Measurements from ENCODE around the gene COL28A1.
A peak's percentile ranks its signal among the peaks of the same experiment; 100 is the strongest.
"Not testable (repeated sequence)": the region's sequence is repeated elsewhere in the genome, so short reads cannot be mapped to it uniquely, and the experiment has no call there.

The COL28A1 gene

DNA sequence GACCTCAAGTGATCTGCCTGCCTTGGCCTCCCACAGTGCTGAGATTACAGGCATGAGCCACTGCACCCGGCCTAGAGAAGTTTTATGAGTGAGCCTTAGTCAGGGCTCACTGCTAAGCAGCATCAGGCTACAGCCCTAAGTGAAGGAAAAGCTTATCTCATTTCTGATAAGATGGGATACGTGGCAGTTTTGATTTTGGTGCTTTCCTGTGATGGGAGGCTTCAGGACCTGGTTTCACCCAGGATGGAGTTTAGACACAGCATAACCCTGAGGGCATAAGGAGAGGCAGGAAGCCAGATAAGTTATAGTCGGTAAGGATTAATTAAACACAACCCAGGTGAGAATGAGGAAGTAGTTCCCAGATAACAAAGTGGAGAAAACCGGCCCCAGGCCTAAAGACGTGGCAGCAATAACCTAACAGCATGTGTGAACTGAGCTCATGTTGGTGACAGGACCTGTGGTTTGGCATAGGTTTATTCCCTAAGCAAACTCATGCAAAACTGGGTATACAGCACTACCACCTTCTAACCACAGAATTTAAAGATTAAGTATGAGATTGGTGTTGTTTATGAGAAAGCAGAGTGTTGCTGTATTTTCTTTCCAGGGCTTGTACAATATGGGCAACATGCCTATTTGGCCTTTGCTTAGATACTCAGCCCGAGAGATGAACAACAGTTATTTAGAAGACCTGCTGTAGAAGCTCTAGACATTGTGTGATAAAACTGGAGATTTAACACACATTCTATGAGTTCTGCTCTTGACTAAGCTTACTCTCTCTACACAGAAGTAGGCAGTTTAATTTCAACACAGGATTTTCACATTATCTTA is 119.4 kb downstream of the COL28A1 start:
- DNase-seq (ENCODE audit: low spot score) = peak; percentile 68

DNA sequence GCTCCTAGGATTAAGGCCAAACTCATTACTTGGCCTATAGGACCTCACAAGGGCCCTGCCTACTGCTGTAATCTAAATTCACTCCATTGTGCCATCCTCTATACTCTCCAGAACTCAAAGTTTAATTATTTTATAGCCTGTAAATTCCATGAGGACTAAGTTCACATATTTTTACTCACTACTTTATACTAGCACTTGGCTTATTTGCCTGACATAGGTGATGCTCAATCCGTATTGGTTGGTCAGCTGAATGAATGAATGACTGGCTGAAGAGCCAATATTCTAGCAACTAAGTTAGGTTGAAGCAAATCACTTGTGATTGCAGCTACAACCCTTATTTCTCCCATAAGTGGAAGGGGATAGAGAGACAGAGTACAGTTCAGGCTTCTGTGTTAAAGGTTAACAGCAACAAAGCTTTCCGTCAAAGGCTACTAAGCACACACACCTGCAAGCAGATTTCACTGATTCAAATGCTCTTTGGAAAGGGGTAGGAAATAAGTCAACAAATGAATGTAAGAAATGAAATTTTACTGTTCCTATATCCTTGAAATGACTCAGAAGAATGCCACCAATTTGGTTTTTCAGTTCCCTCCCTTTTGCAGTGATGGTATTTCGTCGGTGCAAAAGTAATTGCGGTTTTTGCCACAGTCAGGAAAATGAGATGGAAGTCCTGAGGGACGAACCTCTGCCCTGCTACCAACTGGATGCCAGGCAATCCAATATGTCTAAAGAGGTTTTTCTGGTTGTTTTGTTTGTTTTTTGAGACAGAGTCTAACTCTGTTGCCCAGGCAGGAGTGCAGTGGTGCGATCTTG is 120.7 kb downstream of the COL28A1 start:
- DNase-seq (ENCODE audit: low spot score) = no peak

DNA sequence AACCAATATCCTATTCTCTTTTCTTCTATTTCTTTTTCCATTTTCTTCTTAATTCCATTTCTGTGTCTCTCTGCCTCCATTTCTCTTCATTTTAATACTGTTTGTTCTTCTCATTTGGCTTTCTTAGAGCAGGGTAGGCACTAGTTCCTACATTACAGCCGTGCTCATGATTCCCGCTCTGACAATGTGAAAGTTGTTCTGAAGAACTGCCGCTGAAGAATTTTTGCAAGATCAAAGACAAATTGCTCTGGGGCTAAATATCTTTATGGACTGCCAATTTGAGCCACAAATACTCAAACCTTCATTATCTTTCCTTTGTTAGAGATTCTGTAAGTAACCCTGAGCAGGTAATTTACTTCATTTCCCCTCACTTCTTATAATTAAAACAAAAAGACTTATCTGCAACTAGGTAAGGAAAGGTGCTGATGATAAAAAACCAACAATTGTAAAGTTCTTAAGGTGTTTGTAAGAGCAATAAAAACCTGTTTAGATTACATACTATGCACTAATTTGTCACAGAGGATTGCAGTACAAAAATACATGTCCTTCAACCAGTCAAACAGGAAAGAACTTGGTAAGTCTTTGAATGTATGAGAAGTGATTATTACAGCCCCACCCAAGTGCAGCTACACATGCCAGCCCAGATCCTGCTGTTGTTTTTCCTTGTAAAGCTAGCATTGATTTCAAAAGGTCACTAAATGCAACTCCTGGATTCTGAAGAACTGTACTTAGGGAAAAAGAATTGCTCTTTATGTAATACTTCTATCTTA is 127.5 kb downstream of the COL28A1 start:
- no peak for DNase-seq (ENCODE audit: low spot score)

DNA sequence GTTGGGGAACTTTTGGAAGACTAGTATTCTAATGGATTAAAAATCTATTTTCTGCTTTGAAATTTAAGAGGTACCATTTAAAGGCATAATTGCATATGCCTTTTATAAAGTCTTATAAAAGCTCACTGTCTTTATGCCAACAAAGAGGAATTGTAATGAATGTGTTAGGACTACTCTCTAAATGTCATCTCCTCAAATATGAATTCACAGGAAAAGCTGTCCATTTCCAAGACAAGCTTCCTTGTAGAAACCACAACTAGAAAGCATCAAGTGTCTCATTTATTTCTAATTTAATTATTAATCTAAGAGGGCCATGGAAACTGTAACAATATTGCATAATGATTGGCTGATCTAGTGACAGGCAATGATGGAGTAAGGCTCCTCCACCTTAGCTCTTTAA is 130.2 kb downstream of the COL28A1 start:
- DNase-seq (ENCODE audit: low spot score) = peak; percentile 23

GRCh38 chr7:7399707-7400106 is 136.0 kb downstream of the COL28A1 start:
- no peak for DNase-seq (ENCODE audit: low spot score)

GRCh38 chr7:7395785-7396184 is 139.9 kb downstream of the COL28A1 start:
- DNase-seq (ENCODE audit: low spot score) = no peak

DNA sequence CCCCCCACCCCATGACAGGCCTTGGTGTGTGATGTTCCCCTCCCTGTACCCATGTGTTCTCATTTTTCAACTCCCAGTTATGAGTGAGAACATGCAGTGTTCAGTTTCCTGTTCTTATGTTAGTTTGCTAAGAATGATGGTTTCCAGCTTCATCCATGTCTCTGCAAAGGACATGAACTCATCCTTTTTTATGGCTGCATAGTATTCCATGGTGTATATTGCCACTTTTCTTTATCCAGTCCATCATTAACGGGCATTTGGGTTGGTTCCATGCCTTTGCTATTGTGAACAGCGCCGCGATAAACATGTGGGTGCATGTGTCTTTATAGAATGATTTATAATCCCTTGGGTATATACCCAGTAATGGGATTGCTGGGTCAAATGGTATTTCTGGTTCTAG is 147.5 kb downstream of the COL28A1 start:
- not testable (repeated sequence) for DNase-seq (ENCODE audit: low spot score)

- no peak for DNase-seq (ENCODE audit: low spot score)
Measured at GRCh38 chr7:7385421-7385820, 150.3 kb downstream of the COL28A1 start.

- no peak for DNase-seq (ENCODE audit: low spot score)
Measured at GRCh38 chr7:7384228-7384627, 151.4 kb downstream of the COL28A1 start.

- DNase-seq (ENCODE audit: low spot score) = no peak
Measured at GRCh38 chr7:7375538-7375937, 160.1 kb downstream of the COL28A1 start.

DNA sequence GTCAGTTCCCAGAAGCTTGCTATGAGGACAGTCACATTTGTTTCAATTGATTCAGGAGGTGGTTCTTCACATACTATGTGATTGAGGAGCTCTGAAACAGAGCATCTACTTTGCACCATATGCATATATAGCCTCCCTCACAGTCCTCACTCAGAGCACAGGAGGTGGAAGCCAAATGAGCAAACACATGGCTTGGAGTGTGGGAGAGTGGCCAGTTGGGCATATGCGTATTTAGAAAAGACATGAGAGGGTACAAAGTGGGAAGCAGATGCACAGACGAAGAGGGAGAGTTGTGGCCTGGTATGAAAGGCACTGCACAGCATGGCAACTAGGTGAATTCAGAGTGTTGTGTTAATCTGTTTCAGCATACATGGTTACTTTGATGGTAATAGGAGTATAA is 165.6 kb downstream of the COL28A1 start:
- DNase-seq (ENCODE audit: low spot score) = no peak

- DNase-seq (ENCODE audit: low spot score) = no peak
Measured at GRCh38 chr7:7369134-7369533, 166.5 kb downstream of the COL28A1 start.

DNA sequence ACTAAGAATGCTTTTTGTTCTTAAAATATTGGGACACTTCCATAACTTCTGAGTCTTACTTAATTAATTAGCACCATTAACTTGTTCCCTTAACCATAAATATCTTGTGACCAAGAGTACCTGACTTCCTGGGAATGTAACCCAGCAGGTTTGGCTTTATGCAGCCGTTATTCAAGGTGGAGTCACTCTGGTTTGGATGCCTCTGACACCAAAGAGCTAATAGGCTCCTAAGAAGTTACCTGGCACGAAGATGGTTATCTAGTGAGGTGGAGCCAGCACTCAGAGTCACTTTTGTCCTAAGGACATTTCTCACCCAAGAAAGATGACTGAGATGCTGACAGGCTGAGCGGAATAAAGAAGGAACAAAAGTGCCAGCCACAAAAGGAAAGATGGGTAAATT is 181.0 kb downstream of the COL28A1 start:
- DNase-seq (ENCODE audit: low spot score) = peak; percentile 36

DNA sequence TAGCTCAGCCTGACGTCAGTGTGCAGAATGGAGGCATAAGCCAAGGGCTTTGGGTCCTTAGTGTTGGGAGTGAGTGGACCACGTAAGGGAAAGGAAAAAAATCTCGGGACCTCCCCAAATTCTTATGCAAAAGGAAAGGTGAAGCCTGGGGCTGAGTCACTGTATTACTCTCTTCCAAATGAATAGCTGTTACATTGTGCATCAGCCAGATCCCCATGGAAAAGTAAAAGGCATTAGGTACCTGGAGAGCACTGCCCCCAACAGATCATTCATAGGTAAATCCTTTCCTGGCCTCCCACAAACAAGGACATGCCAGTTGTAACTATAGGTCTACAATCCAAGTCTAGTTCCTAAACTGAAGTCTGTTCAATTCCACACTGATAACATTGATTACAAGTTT is 182.8 kb downstream of the COL28A1 start:
- DNase-seq (ENCODE audit: low spot score) = peak; percentile 74

GRCh38 chr7:7351832-7352231 is 183.8 kb downstream of the COL28A1 start:
- no peak for DNase-seq (ENCODE audit: low spot score)

- DNase-seq (ENCODE audit: low spot score) = no peak
Measured at GRCh38 chr7:7351156-7351555, 184.5 kb downstream of the COL28A1 start.

DNA sequence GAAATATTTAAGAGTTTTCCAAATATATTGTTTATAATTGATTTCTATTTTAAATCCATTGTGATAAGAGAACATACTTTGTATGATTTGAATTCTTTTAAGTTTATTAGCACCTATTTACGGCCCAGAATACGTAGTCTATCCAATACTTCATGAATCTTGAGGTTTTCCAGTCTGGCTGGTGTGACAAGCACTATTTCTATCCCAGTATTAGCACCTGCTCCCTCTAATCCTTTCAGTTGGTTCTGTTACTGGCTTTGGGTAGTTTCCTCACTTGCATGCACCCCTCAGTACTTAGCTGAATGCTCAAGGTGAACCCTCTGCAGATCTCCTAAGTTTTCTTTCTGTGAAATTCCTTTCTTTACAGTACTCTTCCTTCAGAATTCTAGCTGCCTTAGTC is 186.5 kb downstream of the COL28A1 start:
- no peak for DNase-seq (ENCODE audit: low spot score)

GRCh38 chr7:7347045-7347444 is 188.6 kb downstream of the COL28A1 start:
- DNase-seq (ENCODE audit: low spot score) = no peak

DNA sequence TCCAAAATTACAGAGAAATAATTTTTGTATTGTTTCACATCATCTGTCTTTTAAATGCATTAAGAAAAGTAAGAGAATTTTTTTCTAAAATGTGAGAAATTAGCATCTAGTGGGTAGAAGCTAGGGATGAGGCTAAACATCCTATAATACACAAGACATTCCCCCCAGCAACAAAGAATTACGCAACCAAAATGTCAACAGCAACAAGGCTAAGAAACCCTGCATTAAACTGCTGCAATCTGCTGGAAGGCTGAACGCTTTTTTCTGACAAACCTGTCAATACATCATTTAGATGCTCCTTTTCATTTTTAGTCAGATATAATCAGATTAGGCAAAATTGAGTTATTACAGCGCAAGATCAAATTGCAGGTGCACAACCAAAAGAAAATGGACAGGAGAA is 191.1 kb downstream of the COL28A1 start:
- no peak for DNase-seq (ENCODE audit: low spot score)

GRCh38 chr7:7335909-7336308 is 199.8 kb downstream of the COL28A1 start:
- DNase-seq (ENCODE audit: low spot score) = no peak

GRCh38 chr7:7335215-7335614 is 200.5 kb downstream of the COL28A1 start:
- DNase-seq (ENCODE audit: low spot score) = no peak

GRCh38 chr7:7333610-7334009 is 202.1 kb downstream of the COL28A1 start:
- no peak for DNase-seq (ENCODE audit: low spot score)

GRCh38 chr7:7331523-7331922 is 204.2 kb downstream of the COL28A1 start:
- DNase-seq (ENCODE audit: low spot score) = no peak
